ENCODE data around the gene MAPKBP1. TPM values are rescaled to one million over a fixed set of nuclear protein-coding genes. Genes with fewer than 3 reads are reported as not detected.

MAPKBP1 gene
- total RNA-seq, 1 experiment from 2014 or later: 9.9 TPM

DNA sequence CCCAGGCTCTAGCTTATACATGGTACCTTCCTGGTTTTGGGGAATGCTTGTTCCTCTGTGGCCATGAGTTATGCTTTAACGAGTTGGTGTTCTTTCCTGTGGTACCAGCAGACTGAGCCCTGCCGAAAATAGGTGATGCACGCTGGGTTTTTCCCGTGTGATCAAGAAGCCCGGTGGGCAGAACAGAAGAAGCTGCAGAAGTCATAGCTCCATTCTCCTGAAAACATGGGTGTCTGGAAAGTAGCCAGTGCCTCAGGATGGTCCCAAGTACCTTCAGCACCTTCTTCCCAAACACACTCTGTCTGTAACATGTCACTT lies 25.2 kb downstream of the MAPKBP1 start:
- Mint-ChIP-seq H3K9me3 (ENCODE audit: low read depth, unreplicated experiment) (no peaks in the 10 kb centered on the region), H3K36me3 (ENCODE audit: insufficient read depth, unreplicated experiment) (no peaks in the 10 kb centered on the region), H3K4me3 (ENCODE audit: low read depth, unreplicated experiment) (no peak overlapping the region), H3K27me3 (ENCODE audit: unreplicated experiment) (no peaks in the 10 kb centered on the region), H3K4me1 (ENCODE audit: low read depth, unreplicated experiment) (no peaks in the 10 kb centered on the region), H3K27ac (ENCODE audit: unreplicated experiment) (no peak overlapping the region)
- DNase-seq: no peak
- BruUV-seq (replicated peaks): no TSS peak
- TF ChIP-seq, protein P1, sequence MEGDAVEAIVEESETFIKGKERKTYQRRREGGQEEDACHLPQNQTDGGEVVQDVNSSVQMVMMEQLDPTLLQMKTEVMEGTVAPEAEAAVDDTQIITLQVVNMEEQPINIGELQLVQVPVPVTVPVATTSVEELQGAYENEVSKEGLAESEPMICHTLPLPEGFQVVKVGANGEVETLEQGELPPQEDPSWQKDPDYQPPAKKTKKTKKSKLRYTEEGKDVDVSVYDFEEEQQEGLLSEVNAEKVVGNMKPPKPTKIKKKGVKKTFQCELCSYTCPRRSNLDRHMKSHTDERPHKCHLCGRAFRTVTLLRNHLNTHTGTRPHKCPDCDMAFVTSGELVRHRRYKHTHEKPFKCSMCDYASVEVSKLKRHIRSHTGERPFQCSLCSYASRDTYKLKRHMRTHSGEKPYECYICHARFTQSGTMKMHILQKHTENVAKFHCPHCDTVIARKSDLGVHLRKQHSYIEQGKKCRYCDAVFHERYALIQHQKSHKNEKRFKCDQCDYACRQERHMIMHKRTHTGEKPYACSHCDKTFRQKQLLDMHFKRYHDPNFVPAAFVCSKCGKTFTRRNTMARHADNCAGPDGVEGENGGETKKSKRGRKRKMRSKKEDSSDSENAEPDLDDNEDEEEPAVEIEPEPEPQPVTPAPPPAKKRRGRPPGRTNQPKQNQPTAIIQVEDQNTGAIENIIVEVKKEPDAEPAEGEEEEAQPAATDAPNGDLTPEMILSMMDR (IDR thresholded peaks at IDR 0.05; ENCODE audit: unreplicated experiment): no peak
- intact Hi-C loops (cut with micrococcal nuclease; ENCODE audit: unreplicated experiment): no loop called here
- CTCF ChIA-PET: no interaction called here

DNA sequence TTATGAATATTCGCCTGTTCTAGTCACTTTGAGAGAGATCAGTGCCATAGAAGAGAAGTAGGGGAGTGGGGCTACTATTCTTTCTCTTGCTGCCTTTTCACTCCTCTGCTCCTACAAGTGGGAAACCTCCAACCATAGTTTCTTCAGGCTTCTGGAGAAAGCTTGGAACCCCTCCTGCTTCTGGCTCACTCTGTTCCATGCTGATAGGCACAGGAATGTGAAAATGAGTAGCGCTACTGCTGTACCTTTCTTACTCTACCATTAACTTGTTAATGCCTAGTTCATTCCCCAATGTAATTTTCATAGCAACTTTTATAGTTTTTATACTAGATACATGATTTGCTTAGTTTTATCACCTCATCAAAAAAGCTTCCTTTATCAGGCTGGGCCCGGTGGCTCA lies 26.9 kb downstream of the MAPKBP1 start:
- Mint-ChIP-seq H3K4me1 (ENCODE audit: low read depth, unreplicated experiment) (no peaks in the 10 kb centered on the region), H3K4me3 (ENCODE audit: low read depth, unreplicated experiment) (no peak overlapping the region), H3K9me3 (ENCODE audit: low read depth, unreplicated experiment) (no peaks in the 10 kb centered on the region), H3K36me3 (ENCODE audit: insufficient read depth, unreplicated experiment) (no peaks in the 10 kb centered on the region), H3K27me3 (ENCODE audit: unreplicated experiment) (no peaks in the 10 kb centered on the region), H3K27ac (ENCODE audit: unreplicated experiment) (no peak overlapping the region)
- no TSS peak for BruUV-seq (replicated peaks)
- DNase-seq: no peak
- intact Hi-C loops (cut with micrococcal nuclease; ENCODE audit: unreplicated experiment): no loop called here
- TF ChIP-seq, protein P1 (IDR thresholded peaks at IDR 0.05; ENCODE audit: unreplicated experiment): no peak
- CTCF ChIA-PET: no interaction called here

DNA sequence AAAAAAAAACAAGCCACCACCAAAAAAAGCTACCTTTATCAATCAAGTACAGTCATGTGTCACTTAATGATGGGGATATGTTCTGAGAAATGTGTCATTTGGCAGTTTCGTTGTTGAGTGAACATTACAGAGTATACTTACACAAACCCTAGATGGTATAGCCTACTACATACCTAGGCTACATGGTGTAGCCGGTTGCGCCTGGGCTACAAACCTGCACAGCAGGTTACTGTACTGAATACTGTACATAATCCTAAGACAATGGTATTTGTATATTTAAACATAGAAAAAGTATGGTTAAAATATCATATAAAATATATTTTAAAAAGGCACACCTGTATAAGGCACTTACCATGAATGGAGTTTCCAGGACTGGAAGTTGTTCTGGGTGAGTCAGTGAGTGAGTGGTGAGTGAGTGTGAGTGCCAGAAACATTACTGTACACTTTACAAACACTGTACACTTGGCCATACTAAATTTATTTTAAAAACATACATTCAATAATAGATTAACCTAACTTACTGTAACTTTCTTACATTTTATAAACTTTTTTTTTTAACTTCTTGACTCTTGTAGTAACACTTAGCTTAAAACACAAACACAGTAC lies 27.7 kb downstream of the MAPKBP1 start:
- Mint-ChIP-seq H3K4me3 (ENCODE audit: low read depth, unreplicated experiment) (no peak overlapping the region), H3K27ac (ENCODE audit: unreplicated experiment) (no peak overlapping the region), H3K27me3 (ENCODE audit: unreplicated experiment) (no peaks in the 10 kb centered on the region), H3K36me3 (ENCODE audit: insufficient read depth, unreplicated experiment) (no peaks in the 10 kb centered on the region), H3K4me1 (ENCODE audit: low read depth, unreplicated experiment) (no peaks in the 10 kb centered on the region), H3K9me3 (ENCODE audit: low read depth, unreplicated experiment) (no peaks in the 10 kb centered on the region)
- BruUV-seq (replicated peaks): no TSS peak
- CTCF ChIA-PET: interaction anchor here (1.1 kb wide), 1 partner anchor 28 kb away, joined by 3 read pairs; the partner anchor contains the start of gene MAPKBP1
- DNase-seq: no peak
- TF ChIP-seq, protein P1 (IDR thresholded peaks at IDR 0.05; ENCODE audit: unreplicated experiment): no peak
- intact Hi-C loops (cut with micrococcal nuclease; ENCODE audit: unreplicated experiment): no loop called here

DNA sequence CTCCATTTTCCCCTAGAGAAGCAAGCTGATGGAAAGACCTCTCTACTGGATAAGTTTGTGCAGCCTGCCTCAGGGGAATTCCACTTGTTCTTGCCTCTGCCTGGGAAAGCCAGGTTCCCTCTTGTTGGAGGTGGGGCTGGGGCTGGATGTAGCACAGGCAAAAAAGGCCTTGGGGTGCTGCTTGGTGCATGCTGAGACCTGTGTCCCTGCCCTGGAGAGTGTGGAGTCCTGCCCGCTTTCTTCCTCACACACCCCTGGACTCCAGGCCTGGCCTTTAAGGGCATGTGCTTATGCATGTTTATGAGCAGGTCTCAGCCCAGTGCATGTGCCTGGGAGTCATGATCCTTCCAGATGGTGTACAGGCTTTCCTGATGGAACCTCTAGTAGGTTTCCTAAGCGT lies 30.1 kb downstream of the MAPKBP1 start:
- no TSS peak for BruUV-seq (replicated peaks)
- H3K27me3 Mint-ChIP-seq (ENCODE audit: unreplicated experiment): no peaks in the 10 kb centered on the region
- intact Hi-C loops (cut with micrococcal nuclease; ENCODE audit: unreplicated experiment): no loop called here
- H3K27ac Mint-ChIP-seq (ENCODE audit: unreplicated experiment): no peak overlapping the region
- H3K9me3 Mint-ChIP-seq (ENCODE audit: low read depth, unreplicated experiment): no peaks in the 10 kb centered on the region
- DNase-seq: no peak
- H3K36me3 Mint-ChIP-seq (ENCODE audit: insufficient read depth, unreplicated experiment): no peaks in the 10 kb centered on the region
- H3K4me3 Mint-ChIP-seq (ENCODE audit: low read depth, unreplicated experiment): no peak overlapping the region
- TF ChIP-seq, protein P1 (IDR thresholded peaks at IDR 0.05; ENCODE audit: unreplicated experiment): no peak
- CTCF ChIA-PET: no interaction called here
- H3K4me1 Mint-ChIP-seq (ENCODE audit: low read depth, unreplicated experiment): no peaks in the 10 kb centered on the region

All from Calu3 (cell line).